Upper lobe of left lung (tissue), 6 donors: ENCODE data around the gene B4GALNT4. TPM values are rescaled to one million over a fixed set of nuclear protein-coding genes. Genes with fewer than 3 reads are reported as not detected.

ENCODE experiments used
- ATAC-seq, 2 donors: fragments of 200-7000 bp; cut with Tn5 transposase; one replicate each; pipeline ENCODE4 v1.9.1; 2022; ENCODE audit warnings: mild to moderate bottlenecking in 2 of 2, moderate library complexity in 2 of 2; ENCODE audit not compliant: low FRiP score in 2 of 2
- DNase-seq, 2 donors: peaks; one replicate each; pipeline ENCODE4 v3.0.0-alpha.2; 2019 to 2020
- H3K27ac ChIP-seq, 4 donors: fragments of 200-600 bp; sonication (generic); one replicate each; pipeline ENCODE4 v1.5.1; 2016 to 2019
- H3K27me3 ChIP-seq, 4 donors: fragments of 200-600 bp; sonication (generic); one replicate each; pipeline ENCODE4 v1.5.1; 2017 to 2019
- H3K36me3 ChIP-seq, 4 donors: fragments of 200-600 bp; sonication (generic); one replicate each; pipeline ENCODE4 v1.5.1; 2016 to 2019
- H3K4me1 ChIP-seq, 4 donors: fragments of 200-600 bp; sonication (generic); one replicate each; pipeline ENCODE4 v1.5.1; 2018 to 2019
- H3K4me3 ChIP-seq, 4 donors: fragments of 200-600 bp; sonication (generic); one replicate each; pipeline ENCODE4 v1.5.1; 2017 to 2019; ENCODE audit warnings: mild to moderate bottlenecking in 2 of 4, moderate library complexity in 1 of 4
- H3K9me3 ChIP-seq, 4 donors: fragments of 200-600 bp; sonication (generic); one replicate each; pipeline ENCODE4 v1.5.1; 2018 to 2019
- CTCF ChIP-seq, 6 experiments: fragments of 450-650 bp in 4 of 6; fragments of 200-600 bp in 2 of 6; sonication (generic) in 2 of 6; IDR thresholded peaks; one replicate each; pipeline ENCODE4 v1.5.1; 2016 to 2019; ENCODE audit warnings: antibody characterized with exemption in 6 of 6
- EP300 ChIP-seq, 4 donors: sonication (generic); formaldehyde crosslinking; IDR thresholded peaks; one replicate each; pipeline ENCODE4 v1.5.1; 2017; ENCODE audit warnings: antibody characterized with exemption in 4 of 4, control low read depth in 2 of 4
- POLR2A ChIP-seq, 4 donors: fragments of 450-650 bp; IDR thresholded peaks; one replicate each; pipeline ENCODE4 v1.5.1; 2016 to 2017; ENCODE audit warnings: antibody characterized with exemption in 4 of 4, mild to moderate bottlenecking in 2 of 4
- POLR2AphosphoS5 ChIP-seq, 2 donors: sonication (generic); formaldehyde crosslinking; IDR thresholded peaks; one replicate each; pipeline ENCODE4 v1.5.1; 2017; ENCODE audit warnings: antibody characterized with exemption in 2 of 2
- WGBS, 2 donors: methylation state at CpG; one replicate each; pipeline ENCODE4 v1.1.5; 2017 to 2018; 5-methylcytosine and 5-hydroxymethylcytosine counted together
- total RNA-seq, 6 donors: library from RNA; depleted of rRNA in 4 of 6; stranded (reverse); fragments of >200 nt in 4 of 6; gene quantifications; one replicate each; pipeline versions ENCODE4 v1.1.0 to v1.2.1, GENCODE V29; 2016 to 2021
- donor health status: DM: no; HTN: no; CAD: no; lungs with moderate emphysema.
- donor health status: DM: no; HTN: yes; CAD: no; lungs with severe emphysema.

B4GALNT4 gene
- total RNA-seq, 6 donors from 2014 or later: 0.23 to 2.1 (median 0.54) TPM; not detected in 1

GRCh38 chr11:405954-406795, 36.9 kb downstream of the B4GALNT4 start:
- TF ChIP-seq POLR2A (IDR thresholded peaks at IDR 0.05) (no peak), CTCF (IDR thresholded peaks at IDR 0.05) (peak in 1 of 6 experiments; percentile 5), EP300 (IDR thresholded peaks at IDR 0.05) (no peak)
- no peaks in the 10 kb centered on the region for H3K9me3 ChIP-seq
- peaks cover 0 to 5% (median 0%) of the 10 kb centered on the region in 4 donors for H3K27me3 ChIP-seq
- peak in 1 of 2 donors; percentile 81 for DNase-seq
- H3K36me3 ChIP-seq: peaks cover 0 to 18% (median 5%) of the 10 kb centered on the region in 4 donors
- peak; percentile 6 to 15 for ATAC-seq
- 84 to 85% methylated on average over 13 to 36 of the region's 47 CpGs for WGBS, 2 donors
- H3K4me1 ChIP-seq: peaks cover 14 to 24% (median 15%) of the 10 kb centered on the region in 4 donors
- peak overlapping the region; percentile 47 to 73 (median 64) for H3K4me3 ChIP-seq
- peak overlapping the region; percentile 48 to 82 (median 81) for H3K27ac ChIP-seq

- Histone ChIP-seq H3K27ac (peak overlapping the region; percentile 48 to 82 (median 81)), H3K4me1 (peaks cover 14 to 24% (median 15%) of the 10 kb centered on the region in 4 donors), H3K9me3 (no peaks in the 10 kb centered on the region), H3K27me3 (peaks cover 0 to 5% (median 0%) of the 10 kb centered on the region in 4 donors), H3K4me3 (peak overlapping the region; percentile 47 to 73 (median 64)), H3K36me3 (peaks cover 0 to 18% (median 5%) of the 10 kb centered on the region in 4 donors)
- DNase-seq (peak; percentile 84 to 94), ATAC-seq (peak; percentile 60 to 76)
- TF ChIP-seq POLR2AphosphoS5 (IDR thresholded peaks at IDR 0.05): peak; percentile 31 to 55
- no peak for TF ChIP-seq EP300 (IDR thresholded peaks at IDR 0.05)
- TF ChIP-seq POLR2A (IDR thresholded peaks at IDR 0.05): peak in 1 of 4 donors; percentile 15
- TF ChIP-seq CTCF (IDR thresholded peaks at IDR 0.05): peak in 3 of 6 experiments; percentile 25 to 53 (median 32)
- WGBS, 2 donors: 0 to 42% methylated on average over 2 to 15 of the region's 91 CpGs
These were observed 37.7 kb downstream of the B4GALNT4 start for GRCh38 chr11:406796-407650.

- peak; percentile 2 for ATAC-seq
- Histone ChIP-seq H3K27me3 (peaks cover 0 to 5% (median 0%) of the 10 kb centered on the region in 4 donors), H3K4me3 (peak overlapping the region in 3 of 4 donors; percentile 16 to 73 (median 64)), H3K9me3 (no peaks in the 10 kb centered on the region), H3K4me1 (peaks cover 15 to 27% (median 17%) of the 10 kb centered on the region in 4 donors), H3K27ac (peak overlapping the region; percentile 38 to 74 (median 62)), H3K36me3 (peaks cover 0 to 18% (median 5%) of the 10 kb centered on the region in 4 donors)
- TF ChIP-seq CTCF (IDR thresholded peaks at IDR 0.05) (no peak), EP300 (IDR thresholded peaks at IDR 0.05) (no peak), POLR2A (IDR thresholded peaks at IDR 0.05) (no peak), POLR2AphosphoS5 (IDR thresholded peaks at IDR 0.05) (no peak)
- WGBS, 2 donors: 91 to 92% methylated on average over 12 to 22 of the region's 28 CpGs
- peak in 1 of 2 donors; percentile 89 for DNase-seq
These were observed 38.4 kb downstream of the B4GALNT4 start for GRCh38 chr11:407651-408123.

GRCh38 chr11:408154-409007, 39.1 kb downstream of the B4GALNT4 start:
- Histone ChIP-seq H3K4me3 (no peak overlapping the region), H3K9me3 (no peaks in the 10 kb centered on the region), H3K27me3 (peaks cover 0 to under 1% (median 0%) of the 10 kb centered on the region in 4 donors), H3K36me3 (peaks cover 0 to 13% (median 4%) of the 10 kb centered on the region in 4 donors), H3K27ac (peak overlapping the region in 3 of 4 donors; percentile 59 to 74 (median 65)), H3K4me1 (peaks cover 22 to 34% (median 24%) of the 10 kb centered on the region in 4 donors)
- DNase-seq (peak in 1 of 2 donors; percentile 40), ATAC-seq (no peak)
- no peak for TF ChIP-seq EP300 (IDR thresholded peaks at IDR 0.05)
- TF ChIP-seq CTCF (IDR thresholded peaks at IDR 0.05): no peak
- no peak for TF ChIP-seq POLR2AphosphoS5 (IDR thresholded peaks at IDR 0.05)
- TF ChIP-seq POLR2A (IDR thresholded peaks at IDR 0.05): no peak
- WGBS, 2 donors: 91 to 97% methylated on average over 8 to 15 of the region's 15 CpGs
